GM12878 (cell line): ENCODE data around the gene ADAMTSL3. TPM values are rescaled to one million over a fixed set of nuclear protein-coding genes. Genes with fewer than 3 reads are reported as not detected.

Experiments used
- ATAC-seq: fragments of 200-7000 bp; cut with Tn5 transposase; 3 replicates; pipeline ENCODE4 v1.9.1; 2020; ENCODE audit warnings: mild to moderate bottlenecking, moderate library complexity
- BruUV-seq: library from RNA; stranded (reverse); fragments of 400-500 nt; replicated peaks from 2 replicates; lab custom pipeline; 2021; lab: Mats Ljungman, UMichigan
- CTCF ChIA-PET: fragments of 300-600 bp; sonication (Branson Sonifier 250); formaldehyde crosslinking; extraction: SDS; loops from one replicate; lab custom pipeline; 2021; ENCODE audit warnings: inconsistent platforms; lab: Yijun Ruan, JAX
- POLR2A ChIA-PET: fragments of 350-600 bp; formaldehyde crosslinking; extraction: SDS; loops from one replicate; lab custom pipeline; 2021; ENCODE audit warnings: inconsistent platforms; lab: Charles Lee
- RAD21 ChIA-PET: fragments of 300-600 bp; sonication (Branson Sonifier 250); formaldehyde crosslinking; loops from one replicate; lab custom pipeline; 2023; ENCODE audit warnings: antibody characterized with exemption; ENCODE audit not compliant: unreplicated experiment; lab: Charles Lee
- SMC1A ChIA-PET: fragments of 300-600 bp; sonication (Branson Sonifier 250); formaldehyde crosslinking; loops from one replicate; lab custom pipeline; 2023; ENCODE audit not compliant: unreplicated experiment, uncharacterized antibody; lab: Charles Lee
- DNase-seq: peaks from one replicate; pipeline ENCODE4 v3.0.0-alpha.2; 2011; ENCODE audit warnings: low read depth, low spot score
- FAIRE-seq: peaks from 3 replicates; lab custom pipeline; 2011; peaks lifted over from hg19 to GRCh38; lab: Jason Lieb, UNC
- H2AFZ ChIP-seq: 2 replicates; pipeline ENCODE4 v1.6.0; 2011; ENCODE audit warnings: low read depth, low read length, control low read depth; ENCODE audit not compliant: control insufficient read depth
- H3K27ac ChIP-seq: 2 replicates; pipeline ENCODE4 v1.5.1; 2011; ENCODE audit warnings: control low read depth; ENCODE audit not compliant: control insufficient read depth, insufficient read depth
- H3K27me3 ChIP-seq, 2 experiments: replicated peaks in 1 of 2; 2 replicates each; pipeline versions ENCODE4 v1.6.0 to v1.6.1; 2011; ENCODE audit warnings: low read length in 1 of 2; ENCODE audit not compliant: control insufficient read depth in 2 of 2, insufficient read depth in 2 of 2
- H3K36me3 ChIP-seq, 2 experiments: 2 replicates each; pipeline ENCODE4 v1.5.1; 2011; ENCODE audit warnings: low read length in 1 of 2; ENCODE audit not compliant: control insufficient read depth in 2 of 2, insufficient read depth in 2 of 2
- H3K4me1 ChIP-seq: 2 replicates; pipeline ENCODE4 v1.6.1; 2011; ENCODE audit warnings: mild to moderate bottlenecking, low read length, moderate library complexity, mixed read lengths; ENCODE audit not compliant: control insufficient read depth, insufficient read depth
- H3K4me2 ChIP-seq: 2 replicates; pipeline ENCODE4 v1.6.0; 2011; ENCODE audit warnings: control low read depth; ENCODE audit not compliant: control insufficient read depth, insufficient read depth
- H3K4me3 ChIP-seq: fragments of 200-600 bp; sonication (generic); 2 replicates; pipeline ENCODE4 v1.5.1; 2016
- H3K79me2 ChIP-seq: 2 replicates; pipeline ENCODE4 v1.6.0; 2011; ENCODE audit warnings: low read length; ENCODE audit not compliant: control insufficient read depth, insufficient read depth
- H3K9ac ChIP-seq: 2 replicates; pipeline ENCODE4 v1.8.0; 2011; ENCODE audit warnings: low read length, control low read depth, mixed read lengths; ENCODE audit not compliant: control insufficient read depth, insufficient read depth
- H3K9me3 ChIP-seq: replicated peaks from 3 replicates; pipeline ENCODE4 v1.5.1; 2011; ENCODE audit warnings: mild to moderate bottlenecking, low read length; ENCODE audit not compliant: control insufficient read depth, insufficient read depth
- H4K20me1 ChIP-seq: 2 replicates; pipeline ENCODE4 v1.6.0; 2011; ENCODE audit not compliant: control insufficient read depth, insufficient read depth
- BRCA1 ChIP-seq: IDR thresholded peaks from 2 replicates; pipeline ENCODE4 v1.6.1; 2011; ENCODE audit warnings: low read depth, low read length, improper control_type of control experiment
- CBFB ChIP-seq: IDR thresholded peaks from 2 replicates; pipeline ENCODE4 v1.6.1; 2016; ENCODE audit warnings: antibody characterized with exemption, low read depth
- FOS ChIP-seq: IDR thresholded peaks from 3 replicates; pipeline ENCODE4 v1.6.1; 2011; ENCODE audit warnings: borderline replicate concordance; ENCODE audit not compliant: insufficient read length; ENCODE audit errors: extremely low read depth
- HDAC6 ChIP-seq: fragments of 200-600 bp; sonication (generic); IDR thresholded peaks from one replicate; pipeline ENCODE4 v1.8.0; 2017; ENCODE audit warnings: antibody characterized with exemption; ENCODE audit not compliant: unreplicated experiment
- KDM1A ChIP-seq: fragments of 200-600 bp; sonication (generic); IDR thresholded peaks from 2 replicates; pipeline ENCODE4 v1.6.1; 2016; ENCODE audit warnings: borderline replicate concordance
- MYC ChIP-seq: IDR thresholded peaks from 2 replicates; pipeline ENCODE4 v1.6.1; 2011; ENCODE audit warnings: mild to moderate bottlenecking, low read length, moderate library complexity, inconsistent platforms; ENCODE audit not compliant: insufficient read depth, insufficient replicate concordance, insufficient read length, severe bottlenecking
- ZNF207 ChIP-seq: fragments of 450-650 bp; IDR thresholded peaks from 2 replicates; pipeline ENCODE4 v1.6.1; 2014; ENCODE audit warnings: antibody characterized with exemption, mild to moderate bottlenecking, borderline replicate concordance
- WGBS: methylation state at CpG from one replicate; pipeline ENCODE4 v1.1.6; 2016; ENCODE audit warnings: low lambda C conversion rate; ENCODE audit not compliant: insufficient replicate concordance, insufficient coverage; ENCODE audit errors: missing lambda C conversion rate; 5-methylcytosine and 5-hydroxymethylcytosine counted together
- in situ Hi-C: fragments of 300-500 bp; cut with MboI; formaldehyde crosslinking; loops from 9 replicates; pipeline ENCODE4 v1.14.3; 2018; ENCODE audit warnings: mixed read lengths
- intact Hi-C: fragments of 100-400 bp; cut with micrococcal nuclease; formaldehyde crosslinking; loops from one replicate; pipeline ENCODE4 v1.14.2; 2022; ENCODE audit not compliant: unreplicated experiment
- polyA plus RNA-seq, 11 experiments: library from polyadenylated mRNA; depleted of rRNA in 4 of 11; unstranded in 6 of 11; stranded (reverse) in 5 of 11; fragments of >200 nt; fragmentation: Nextera tagmentation in 4 of 11; fragmentation: Illumina TruSeq in 1 of 11; extraction: Ambion mirVana in 4 of 11; extraction: Trizol in 1 of 11; gene quantifications; 1 replicate in 1 of 11; 2 replicates in 10 of 11; pipeline versions ENCODE4 v1.2.1 to v1.2.3, GENCODE V29; 2011 to 2016; ENCODE audit warnings: inconsistent platforms in 2 of 11, missing spikeins in 2 of 11, low read depth in 1 of 11
- total RNA-seq, 4 experiments: library from RNA; depleted of rRNA in 3 of 4; stranded (reverse); fragments of >200 nt in 3 of 4; fragmentation: Illumina TruSeq in 1 of 4; extraction: Trizol in 1 of 4; gene quantifications; 2 replicates each; pipeline versions ENCODE4 v1.2.1 to v1.2.3, GENCODE V29; 2013 to 2021

The ADAMTSL3 gene
- total and polyA plus RNA-seq, 10 of the 15 experiments (the other 5 are each of a cell fraction or from before 2014, with no cell fraction given): 0.01 to 0.28 (median 0.13) TPM

- TF ChIP-seq CBFB (no peak), FOS (no peak), ZNF207 (no peak)
These were observed 194.6 kb downstream of the ADAMTSL3 start (continued) for GRCh38 chr15:83848315-83849050.

GRCh38 chr15:83850015-83850414 lies 196.1 kb downstream of the ADAMTSL3 start:
- POLR2A ChIA-PET: no interaction called here
- no peak overlapping the region for H3K27ac ChIP-seq
- H3K36me3 ChIP-seq: no peaks in the 10 kb centered on the region
- 86% methylated on average over 5 of the region's 5 CpGs for WGBS
- H3K4me1 ChIP-seq: no peaks in the 10 kb centered on the region
- no peak for ATAC-seq
- TF ChIP-seq CBFB (no peak), BRCA1 (no peak), KDM1A (no peak), HDAC6 (no peak), MYC (no peak)
- in situ Hi-C loops: no loop called here
- no peak overlapping the region for H3K4me2 ChIP-seq
- no peak overlapping the region for H3K4me3 ChIP-seq
- RAD21 ChIA-PET: no interaction called here
- FAIRE-seq: no peak
- SMC1A ChIA-PET: no interaction called here
- H2AFZ ChIP-seq: no peak overlapping the region
- intact Hi-C loops: no loop called here
- no peaks in the 10 kb centered on the region for H4K20me1 ChIP-seq
- H3K79me2 ChIP-seq: no peaks in the 10 kb centered on the region
- H3K9me3 ChIP-seq: no peaks in the 10 kb centered on the region
- no TSS peak for BruUV-seq
- H3K27me3 ChIP-seq: no peaks in the 10 kb centered on the region
- CTCF ChIA-PET: no interaction called here
- no peak for DNase-seq
- no peak overlapping the region for H3K9ac ChIP-seq
